GM23248 (cell line): Measurements from ENCODE around the gene TRPM3. TPM values are rescaled to one million over a fixed set of nuclear protein-coding genes. Genes with fewer than 3 reads are reported as not detected.

Source experiments
- DNase-seq: peaks from one replicate; pipeline ENCODE4 v3.0.0-alpha.2; 2015
- H2AFZ ChIP-seq: fragments of 200-600 bp; sonication (generic); 2 replicates; pipeline ENCODE4 v1.6.1; 2016; ENCODE audit warnings: antibody characterized with exemption
- H3F3A ChIP-seq: fragments of 200-600 bp; sonication (generic); 2 replicates; pipeline ENCODE4 v1.6.1; 2016; ENCODE audit warnings: mild to moderate bottlenecking, antibody characterized with exemption, mixed run types; ENCODE audit not compliant: insufficient read depth
- H3K27ac ChIP-seq: fragments of 200-600 bp; sonication (generic); 2 replicates; pipeline ENCODE4 v1.5.1; 2016; ENCODE audit warnings: mild to moderate bottlenecking
- H3K27me3 ChIP-seq: fragments of 200-600 bp; sonication (generic); replicated peaks from 2 replicates; pipeline ENCODE4 v1.6.1; 2016; ENCODE audit warnings: mild to moderate bottlenecking; ENCODE audit not compliant: insufficient read depth
- H3K36me3 ChIP-seq: fragments of 200-600 bp; sonication (generic); 2 replicates; pipeline ENCODE4 v1.6.1; 2016; ENCODE audit warnings: low read depth, mild to moderate bottlenecking
- H3K4me1 ChIP-seq: fragments of 200-600 bp; sonication (generic); 2 replicates; pipeline ENCODE4 v1.6.1; 2016; ENCODE audit warnings: mild to moderate bottlenecking; ENCODE audit not compliant: insufficient read depth
- H3K4me2 ChIP-seq: fragments of 200-600 bp; sonication (generic); one replicate; pipeline ENCODE4 v1.6.1; 2016; ENCODE audit warnings: mild to moderate bottlenecking; ENCODE audit not compliant: unreplicated experiment
- H3K4me3 ChIP-seq: fragments of 200-600 bp; sonication (generic); 2 replicates; pipeline ENCODE4 v1.5.1; 2016; ENCODE audit warnings: mild to moderate bottlenecking
- H3K79me2 ChIP-seq: fragments of 200-600 bp; sonication (generic); 2 replicates; pipeline ENCODE4 v1.6.1; 2016; ENCODE audit warnings: mild to moderate bottlenecking; ENCODE audit not compliant: insufficient read depth
- H3K9ac ChIP-seq: fragments of 200-600 bp; sonication (generic); 2 replicates; pipeline ENCODE4 v1.6.1; 2016; ENCODE audit warnings: mild to moderate bottlenecking
- H3K9me2 ChIP-seq: fragments of 200-600 bp; sonication (generic); 2 replicates; pipeline ENCODE4 v1.6.1; 2016; ENCODE audit warnings: mixed run types, mild to moderate bottlenecking, moderate library complexity; ENCODE audit not compliant: insufficient read depth
- H3K9me3 ChIP-seq: fragments of 200-600 bp; sonication (generic); one replicate; pipeline ENCODE4 v1.6.1; 2017; ENCODE audit warnings: low read depth
- H4K20me1 ChIP-seq: fragments of 200-600 bp; sonication (generic); 2 replicates; pipeline ENCODE4 v1.6.0; 2016; ENCODE audit not compliant: insufficient read depth
- EZH2 ChIP-seq: fragments of 200-600 bp; sonication (generic); IDR thresholded peaks from 2 replicates; pipeline ENCODE4 v1.6.1; 2018; ENCODE audit warnings: antibody characterized with exemption, mild to moderate bottlenecking; ENCODE audit not compliant: insufficient read depth, poor library complexity, severe bottlenecking
- EZH2phosphoT487 ChIP-seq: fragments of 200-600 bp; sonication (generic); IDR thresholded peaks from 2 replicates; pipeline ENCODE4 v1.6.1; 2018; ENCODE audit warnings: antibody characterized with exemption, moderate library complexity, mild to moderate bottlenecking, low read depth; ENCODE audit not compliant: insufficient read depth
- WGBS, 2 experiments: methylation state at CpG; one replicate each; pipeline ENCODE4 v1.1.6; 2015 to 2017; ENCODE audit warnings: low lambda C conversion rate in 2 of 2, low coverage in 1 of 2; ENCODE audit errors: missing lambda C conversion rate in 2 of 2; 5-methylcytosine and 5-hydroxymethylcytosine counted together
- in situ Hi-C: fragments of 300-500 bp; cut with MboI; formaldehyde crosslinking; loops from 2 replicates; pipeline ENCODE4 v1.15.0; 2020
- polyA plus RNA-seq: library from polyadenylated mRNA; unstranded; fragments of >200 nt; fragmentation: Nextera tagmentation; extraction: Ambion mirVana; gene quantifications from 2 replicates; pipeline ENCODE4 v1.2.1, GENCODE V29; 2016
- total RNA-seq: library from RNA; depleted of rRNA; stranded (reverse); fragments of >200 nt; shearing (Covaris generic); gene quantifications from 2 replicates; pipeline ENCODE4 v1.2.3, GENCODE V29; 2014

The TRPM3 gene
- total and polyA plus RNA-seq, 2 experiments from 2014 or later, result not detected

- Histone ChIP-seq H3K79me2 (no peaks in the 10 kb centered on the region), H3K4me3 (peak overlapping the region; percentile 44), H3K9me2 (peaks cover 3% of the 10 kb centered on the region; the same call in 1 of the 2 replicates), H3K9me3 (no peaks in the 10 kb centered on the region), H3K9ac (no peak overlapping the region), H2AFZ (peak overlapping the region; percentile 67), H3K4me1 (peaks cover 48% of the 10 kb centered on the region), H3F3A (peaks cover 23% of the 10 kb centered on the region), H3K27ac (peak overlapping the region; percentile 29), H4K20me1 (no peaks in the 10 kb centered on the region), H3K36me3 (no peaks in the 10 kb centered on the region), H3K4me2 (peak overlapping the region; percentile 69), H3K27me3 (no peaks in the 10 kb centered on the region)
- TF ChIP-seq EZH2phosphoT487, result no peak
- TF ChIP-seq EZH2, result no peak
- DNase-seq, result peak; percentile 76
- in situ Hi-C loops, result no loop called here
- 0 to 6% methylated on average over 1 of the region's 1 CpG for WGBS, 2 experiments
Observed at GRCh38 chr9:70954126-70954525, 167.3 kb downstream of the TRPM3 start.

DNA sequence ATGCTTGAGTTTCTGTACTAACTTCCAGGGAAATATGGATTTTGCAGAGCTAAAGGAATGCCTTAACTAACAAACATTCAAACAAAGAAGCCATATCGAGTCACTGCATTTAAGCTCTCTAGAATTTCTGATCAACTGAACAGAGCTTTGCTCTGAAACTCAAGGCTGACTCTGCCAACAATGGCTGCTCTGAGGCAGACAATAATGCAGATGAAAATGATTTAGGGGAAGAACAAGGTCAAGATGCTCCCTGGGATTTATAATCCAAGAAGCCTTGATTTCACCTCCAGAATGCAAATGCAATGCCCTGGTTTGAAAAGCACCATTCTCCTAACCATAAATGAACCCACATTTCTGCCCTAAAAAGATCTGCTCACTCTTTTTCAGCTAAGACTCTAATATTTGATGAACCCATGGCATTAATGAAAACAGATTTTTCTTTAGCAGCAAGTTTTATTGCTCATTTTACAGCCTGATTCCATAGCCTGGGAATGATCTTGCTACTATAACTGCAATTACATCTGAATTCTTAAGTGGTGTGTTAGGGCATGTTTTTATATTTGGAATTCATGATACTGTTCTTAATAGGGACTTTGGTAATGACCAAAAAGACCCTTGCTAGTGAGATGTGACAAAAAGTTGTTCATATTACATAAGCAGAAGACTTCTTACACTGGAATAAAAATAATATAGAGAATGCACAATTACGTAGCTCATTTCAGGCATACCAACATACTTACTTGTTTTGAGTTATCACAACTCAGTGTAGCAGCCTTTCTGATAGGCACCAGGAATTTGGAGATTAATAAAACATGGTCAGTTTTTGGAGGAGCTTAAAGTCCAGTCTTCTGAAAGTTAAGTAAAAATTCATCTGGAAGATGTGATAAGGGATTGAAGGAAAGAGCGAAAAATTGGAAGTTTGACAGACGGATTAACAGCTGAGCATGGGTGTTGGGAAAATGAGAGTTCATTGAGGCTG lies 169.4 kb downstream of the TRPM3 start:
- in situ Hi-C loops, result no loop called here
- H3K4me2 ChIP-seq, result no peak overlapping the region
- no peak overlapping the region for H3K9ac ChIP-seq
- no peaks in the 10 kb centered on the region for H3K79me2 ChIP-seq
- H3F3A ChIP-seq, result peaks cover 23% of the 10 kb centered on the region
- H3K9me3 ChIP-seq, result no peaks in the 10 kb centered on the region
- H4K20me1 ChIP-seq, result no peaks in the 10 kb centered on the region
- H3K4me3 ChIP-seq, result no peak overlapping the region
- H3K27ac ChIP-seq, result no peak overlapping the region
- H3K4me1 ChIP-seq, result peaks cover 60% of the 10 kb centered on the region
- no peak for DNase-seq
- WGBS, 2 experiments, result 75 to 76% methylated on average over 4 of the region's 4 CpGs
- H3K36me3 ChIP-seq, result no peaks in the 10 kb centered on the region
- H2AFZ ChIP-seq, result peak overlapping the region; percentile 46
- no peaks in the 10 kb centered on the region for H3K27me3 ChIP-seq
- H3K9me2 ChIP-seq, result peaks cover 3% of the 10 kb centered on the region; the same call in 1 of the 2 replicates
- TF ChIP-seq EZH2phosphoT487, result no peak
- no peak for TF ChIP-seq EZH2

DNA sequence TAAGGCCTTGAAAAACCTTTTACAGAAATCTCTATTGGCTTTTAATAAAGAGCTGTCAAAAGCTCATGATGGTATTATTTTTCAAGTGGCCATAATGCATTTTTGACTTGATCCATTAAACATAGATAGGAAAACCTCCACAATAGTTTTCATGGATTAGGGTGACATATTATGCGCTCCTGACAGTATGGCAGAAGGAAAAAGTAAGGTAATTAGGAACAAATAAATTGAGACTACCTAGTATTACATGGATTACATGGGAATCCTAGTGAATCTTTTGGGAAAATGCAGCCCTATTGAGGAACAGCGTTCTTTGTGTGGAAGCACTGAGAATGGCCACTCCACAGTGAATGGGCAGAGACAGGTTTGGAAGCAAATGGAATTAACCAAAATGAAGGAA lies 171.2 kb downstream of the TRPM3 start:
- Histone ChIP-seq H3K36me3 (no peaks in the 10 kb centered on the region), H3K9ac (no peak overlapping the region), H3K9me3 (no peaks in the 10 kb centered on the region), H2AFZ (no peak overlapping the region), H3K4me3 (no peak overlapping the region), H3K27me3 (no peaks in the 10 kb centered on the region), H4K20me1 (no peaks in the 10 kb centered on the region), H3K9me2 (no peaks in the 10 kb centered on the region), H3K27ac (no peak overlapping the region), H3K4me2 (no peak overlapping the region), H3K79me2 (no peaks in the 10 kb centered on the region), H3F3A (peaks cover 19% of the 10 kb centered on the region), H3K4me1 (peaks cover 56% of the 10 kb centered on the region)
- TF ChIP-seq EZH2phosphoT487 (no peak), EZH2 (no peak)
- in situ Hi-C loops, result no loop called here
- no peak for DNase-seq
- 49 to 51% methylated on average over 2 of the region's 2 CpGs for WGBS, 2 experiments

DNA sequence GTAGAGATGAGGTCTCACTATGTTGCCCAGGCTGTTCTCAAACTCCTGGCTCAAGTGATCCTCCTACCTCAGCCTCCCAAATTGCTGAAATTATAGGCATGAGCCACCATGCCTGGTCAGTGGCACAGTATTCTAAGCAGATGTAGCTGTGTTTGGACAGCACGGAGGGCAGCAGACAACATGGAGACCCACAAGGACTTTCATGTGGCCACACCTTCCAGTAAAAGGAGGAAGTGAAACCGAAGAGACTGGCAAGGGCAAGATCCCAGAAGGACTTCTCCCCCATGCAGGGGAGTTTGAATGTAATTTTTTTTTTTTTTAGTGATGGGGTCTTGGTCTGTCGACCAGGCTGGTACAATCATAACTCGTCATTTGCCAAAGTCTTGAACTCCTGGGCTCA lies 172.2 kb downstream of the TRPM3 start:
- Histone ChIP-seq H3K4me3 (no peak overlapping the region), H3K9me2 (no peaks in the 10 kb centered on the region), H3K36me3 (no peaks in the 10 kb centered on the region), H2AFZ (no peak overlapping the region), H3K9me3 (no peaks in the 10 kb centered on the region), H3K79me2 (no peaks in the 10 kb centered on the region), H3K4me2 (no peak overlapping the region), H3K27ac (no peak overlapping the region), H3K4me1 (peaks cover 45% of the 10 kb centered on the region), H4K20me1 (no peaks in the 10 kb centered on the region), H3K27me3 (no peaks in the 10 kb centered on the region), H3K9ac (no peak overlapping the region), H3F3A (peaks cover 8% of the 10 kb centered on the region)
- TF ChIP-seq EZH2, result no peak
- no peak for TF ChIP-seq EZH2phosphoT487
- DNase-seq, result no peak
- 42 to 53% methylated on average over 4 of the region's 4 CpGs for WGBS, 2 experiments
- in situ Hi-C loops, result no loop called here
